ENCODE data around the gene RMI1.

GRCh38 chr9:83936523-83936922, 44.1 kb upstream of the RMI1 start:
- TF ChIP-seq ZNF622 (IDR thresholded peaks at IDR 0.05) (no peak), CEBPZ (IDR thresholded peaks at IDR 0.05; ENCODE audit: low read depth, low read length) (no peak), CTCF (IDR thresholded peaks at IDR 0.05 in 2 of 3, conservative IDR thresholded peaks at IDR 0.05 in 1 of 3; ENCODE audit: control insufficient read depth in 2 of 3, extremely low read depth in 1 of 3, insufficient read depth in 1 of 3, low read depth in 3 of 3, low read length in 3 of 3) (no peak), TARDBP (IDR thresholded peaks at IDR 0.05; ENCODE audit: borderline replicate concordance) (no peak), PRDM15 (CRISPR knock-in tag; IDR thresholded peaks at IDR 0.05) (no peak), JUNB (IDR thresholded peaks at IDR 0.05) (no peak), ELK1 (IDR thresholded peaks at IDR 0.05; ENCODE audit: low read depth, low read length) (no peak)
- TF ChIP-seq, protein P1, sequence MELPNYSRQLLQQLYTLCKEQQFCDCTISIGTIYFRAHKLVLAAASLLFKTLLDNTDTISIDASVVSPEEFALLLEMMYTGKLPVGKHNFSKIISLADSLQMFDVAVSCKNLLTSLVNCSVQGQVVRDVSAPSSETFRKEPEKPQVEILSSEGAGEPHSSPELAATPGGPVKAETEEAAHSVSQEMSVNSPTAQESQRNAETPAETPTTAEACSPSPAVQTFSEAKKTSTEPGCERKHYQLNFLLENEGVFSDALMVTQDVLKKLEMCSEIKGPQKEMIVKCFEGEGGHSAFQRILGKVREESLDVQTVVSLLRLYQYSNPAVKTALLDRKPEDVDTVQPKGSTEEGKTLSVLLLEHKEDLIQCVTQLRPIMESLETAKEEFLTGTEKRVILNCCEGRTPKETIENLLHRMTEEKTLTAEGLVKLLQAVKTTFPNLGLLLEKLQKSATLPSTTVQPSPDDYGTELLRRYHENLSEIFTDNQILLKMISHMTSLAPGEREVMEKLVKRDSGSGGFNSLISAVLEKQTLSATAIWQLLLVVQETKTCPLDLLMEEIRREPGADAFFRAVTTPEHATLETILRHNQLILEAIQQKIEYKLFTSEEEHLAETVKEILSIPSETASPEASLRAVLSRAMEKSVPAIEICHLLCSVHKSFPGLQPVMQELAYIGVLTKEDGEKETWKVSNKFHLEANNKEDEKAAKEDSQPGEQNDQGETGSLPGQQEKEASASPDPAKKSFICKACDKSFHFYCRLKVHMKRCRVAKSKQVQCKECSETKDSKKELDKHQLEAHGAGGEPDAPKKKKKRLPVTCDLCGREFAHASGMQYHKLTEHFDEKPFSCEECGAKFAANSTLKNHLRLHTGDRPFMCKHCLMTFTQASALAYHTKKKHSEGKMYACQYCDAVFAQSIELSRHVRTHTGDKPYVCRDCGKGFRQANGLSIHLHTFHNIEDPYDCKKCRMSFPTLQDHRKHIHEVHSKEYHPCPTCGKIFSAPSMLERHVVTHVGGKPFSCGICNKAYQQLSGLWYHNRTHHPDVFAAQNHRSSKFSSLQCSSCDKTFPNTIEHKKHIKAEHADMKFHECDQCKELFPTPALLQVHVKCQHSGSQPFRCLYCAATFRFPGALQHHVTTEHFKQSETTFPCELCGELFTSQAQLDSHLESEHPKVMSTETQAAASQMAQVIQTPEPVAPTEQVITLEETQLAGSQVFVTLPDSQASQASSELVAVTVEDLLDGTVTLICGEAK (IDR thresholded peaks at IDR 0.05; ENCODE audit: borderline replicate concordance), result no peak
